CD1c-positive myeloid dendritic cell (primary cell): Measurements from ENCODE around the gene GPR15LG.

Source experiments
- DNase-seq: peaks from one replicate; pipeline ENCODE4 v3.0.0-alpha.2; 2016; ENCODE audit errors: extremely low spot score

Gene GPR15LG

DNA sequence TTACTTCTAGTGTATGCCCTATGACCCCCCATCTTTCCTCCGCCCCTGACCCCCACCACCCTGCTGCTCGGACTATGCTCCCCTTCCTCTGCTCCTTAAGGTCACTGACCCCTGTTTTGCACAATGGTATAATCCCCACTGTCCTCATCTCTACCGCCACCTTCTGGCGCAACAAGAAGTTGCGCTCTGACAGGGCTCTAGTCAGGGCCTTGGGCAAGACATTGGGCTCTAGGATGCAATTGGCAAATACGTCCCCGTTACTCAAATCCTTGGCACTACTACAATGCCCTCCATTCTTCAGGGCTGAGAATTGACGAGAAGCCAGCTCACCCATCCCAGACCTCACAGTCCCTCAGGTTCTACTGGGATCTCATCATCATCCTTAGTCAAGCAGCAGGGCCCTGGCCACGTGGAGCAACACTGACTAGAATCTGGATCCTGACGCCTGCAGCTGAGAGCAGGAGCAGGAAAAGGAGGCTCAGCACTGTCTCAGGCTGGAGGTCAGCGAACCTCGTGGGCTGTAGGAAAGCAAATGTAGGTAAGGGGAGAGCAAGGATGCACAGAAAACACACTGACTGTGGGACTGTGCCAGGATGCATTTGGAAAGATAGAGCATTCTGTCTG, 41.1 kb downstream of the GPR15LG start:
- peak; percentile 20 for DNase-seq

DNA sequence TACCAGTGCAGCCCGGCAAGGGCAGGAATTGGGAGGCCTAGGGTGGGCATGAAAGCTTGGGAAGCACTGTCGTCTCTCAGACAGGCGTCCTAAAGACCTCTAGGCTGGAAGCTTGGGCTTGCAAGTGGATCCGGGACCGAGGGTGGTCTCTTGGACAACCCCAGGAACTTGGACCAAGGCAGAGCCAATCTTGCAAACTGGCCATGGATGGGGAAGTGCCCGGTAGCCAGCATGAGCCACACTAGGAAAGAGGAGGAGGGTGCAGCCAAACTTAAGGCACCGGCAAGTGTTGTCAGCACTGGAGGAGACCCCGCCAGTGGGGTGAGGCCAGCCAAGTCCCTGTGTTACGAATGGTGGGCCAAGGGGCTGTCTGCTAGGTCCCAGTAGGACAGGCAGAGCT, 43.2 kb downstream of the GPR15LG start:
- DNase-seq = no peak

DNA sequence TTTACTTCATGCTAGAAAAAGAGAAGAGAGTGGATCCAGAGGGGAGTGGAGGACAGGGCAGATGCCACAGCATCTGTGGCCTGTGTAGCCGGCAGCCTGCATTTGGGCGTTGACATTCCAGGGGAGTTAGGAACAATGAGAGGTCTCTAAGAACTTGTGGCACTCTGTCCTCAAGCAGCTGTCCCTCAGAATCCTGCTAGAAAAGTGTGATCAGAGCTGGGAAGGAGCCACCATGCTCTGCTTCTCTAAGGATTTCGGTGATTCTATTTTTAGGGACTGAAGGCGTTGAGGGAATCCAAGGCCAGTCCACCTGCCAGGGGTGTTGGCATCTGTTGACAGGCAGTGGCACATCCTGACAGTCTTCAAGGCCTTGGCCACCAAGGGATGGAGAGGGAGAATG, 44.1 kb downstream of the GPR15LG start:
- DNase-seq = no peak

DNA sequence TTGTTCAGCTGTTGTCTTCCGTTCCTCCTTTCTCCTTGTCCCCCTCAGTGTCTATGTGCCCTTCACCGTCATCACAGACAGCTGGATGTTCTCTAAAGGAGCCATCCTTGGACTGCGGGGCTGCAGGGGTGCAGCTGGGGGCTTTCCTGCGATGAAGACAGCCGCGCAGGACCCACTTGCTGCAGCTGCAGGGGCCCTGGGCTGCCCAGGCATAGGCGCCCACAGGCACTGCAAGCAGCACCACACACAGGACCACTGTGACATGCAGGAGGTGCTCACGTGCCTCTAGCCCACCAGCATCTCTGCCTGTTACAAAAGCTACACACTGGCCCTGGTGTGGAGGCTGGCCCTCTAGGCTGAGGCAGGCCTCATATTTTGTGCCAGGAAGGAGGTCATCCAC, 48.3 kb downstream of the GPR15LG start:
- no peak for DNase-seq

DNA sequence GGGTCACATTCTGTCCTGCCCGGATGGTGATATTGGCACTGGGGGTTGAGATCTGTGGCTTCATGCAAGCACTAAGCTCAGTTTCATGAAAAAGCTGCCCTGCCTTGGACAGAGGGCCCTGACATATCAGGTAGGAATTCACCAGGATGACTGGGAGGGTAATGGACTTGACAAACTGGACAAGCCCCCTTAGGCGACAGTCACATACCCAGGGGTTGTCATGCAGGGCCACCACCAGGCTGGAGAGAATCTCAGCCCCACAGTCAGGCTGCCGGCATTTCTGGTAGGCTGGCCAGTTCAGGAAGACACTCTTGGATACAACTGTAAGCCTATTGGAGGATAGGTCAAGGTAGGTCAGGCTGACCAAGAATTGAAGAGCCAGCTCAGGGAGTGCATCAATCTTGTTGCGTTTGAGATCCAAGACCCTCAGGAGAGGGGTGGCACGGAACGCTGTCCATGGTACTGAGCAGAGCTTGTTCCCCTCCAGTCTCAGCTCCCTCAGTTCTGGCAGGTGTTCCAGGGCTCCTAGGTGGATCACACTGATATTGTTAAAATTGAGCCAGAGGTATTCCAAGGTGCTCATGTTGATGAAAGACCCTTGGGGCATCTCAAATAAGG, 50.9 kb downstream of the GPR15LG start:
- DNase-seq = no peak

DNA sequence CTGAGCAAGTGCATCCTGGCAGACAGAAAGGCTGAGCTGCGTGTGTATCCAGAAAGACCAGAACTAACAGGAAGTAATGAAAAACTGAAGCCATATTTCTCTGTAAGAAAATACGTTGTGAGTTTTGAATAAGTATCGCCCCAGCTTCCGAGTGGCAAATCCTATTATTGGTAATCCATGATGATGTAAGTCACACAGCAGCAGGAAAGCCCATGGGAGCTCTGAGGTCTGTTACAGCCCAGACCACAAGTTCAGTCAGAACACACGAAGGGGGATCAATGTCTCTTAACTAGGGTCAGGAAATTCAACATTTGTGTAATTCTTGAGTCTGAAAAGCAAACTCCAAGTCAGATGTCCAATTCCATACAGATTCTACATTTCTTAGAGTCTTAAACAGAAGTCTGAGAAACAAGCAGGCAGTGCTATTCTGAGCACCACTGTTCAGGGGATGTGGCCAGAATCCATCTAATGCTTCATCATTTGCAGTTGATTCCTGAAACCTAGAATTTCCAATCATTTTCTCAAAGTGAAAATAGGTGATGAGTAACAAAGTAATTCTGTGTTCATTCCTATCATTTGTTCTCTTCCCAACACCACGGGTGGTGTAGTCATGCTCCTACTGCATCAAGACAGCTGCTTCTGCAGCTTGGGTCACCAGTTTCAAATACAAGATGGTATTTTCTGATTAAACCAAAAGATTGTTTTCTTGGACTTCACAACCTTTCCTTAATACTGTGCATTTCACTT, 52.0 kb downstream of the GPR15LG start, which contains the start of gene LRIT2:
LRIT2 (minus strand) TSS at position 118 of the 747 bp plus-strand sequence; CDS start at position 94, 24 bp downstream.
- no peak for DNase-seq

DNA sequence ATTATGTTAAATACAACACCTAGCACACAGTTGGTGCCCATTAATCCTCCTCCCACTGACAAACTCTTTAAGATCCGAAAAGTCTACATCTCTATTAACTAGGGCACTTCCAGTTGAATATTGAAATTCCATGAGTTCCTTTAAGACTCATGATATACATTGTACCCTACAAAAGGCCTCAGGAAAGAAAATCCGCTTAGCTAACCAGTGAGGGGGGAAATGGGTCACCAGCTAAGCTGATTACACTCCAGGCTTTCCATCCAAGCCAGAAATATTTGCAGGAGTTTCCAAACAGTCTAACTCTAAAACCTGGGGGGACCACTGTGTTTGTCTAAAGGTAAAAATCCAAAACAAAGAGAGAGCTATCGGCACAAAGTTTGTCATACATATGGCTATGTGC, 53.0 kb downstream of the GPR15LG start:
- DNase-seq = no peak

DNA sequence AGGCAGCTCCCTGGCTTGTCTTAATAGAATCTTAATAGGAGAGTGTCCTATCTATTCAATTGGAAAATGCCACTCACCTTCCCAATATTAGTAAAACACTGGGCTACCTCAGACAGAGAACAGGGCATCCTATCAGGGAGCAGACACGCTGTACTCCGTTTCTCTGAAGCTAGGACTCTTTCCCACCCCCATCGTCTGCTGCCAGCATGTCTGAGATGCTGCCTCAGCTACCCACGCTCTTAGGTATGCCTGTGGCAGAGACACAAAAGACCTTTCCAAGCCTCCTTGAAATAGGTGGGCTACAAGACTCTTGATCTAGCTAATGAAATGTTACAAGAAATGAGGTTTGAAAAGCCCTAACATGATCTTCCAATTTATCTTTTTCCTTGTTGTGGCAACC, 54.2 kb downstream of the GPR15LG start:
- no peak for DNase-seq

DNA sequence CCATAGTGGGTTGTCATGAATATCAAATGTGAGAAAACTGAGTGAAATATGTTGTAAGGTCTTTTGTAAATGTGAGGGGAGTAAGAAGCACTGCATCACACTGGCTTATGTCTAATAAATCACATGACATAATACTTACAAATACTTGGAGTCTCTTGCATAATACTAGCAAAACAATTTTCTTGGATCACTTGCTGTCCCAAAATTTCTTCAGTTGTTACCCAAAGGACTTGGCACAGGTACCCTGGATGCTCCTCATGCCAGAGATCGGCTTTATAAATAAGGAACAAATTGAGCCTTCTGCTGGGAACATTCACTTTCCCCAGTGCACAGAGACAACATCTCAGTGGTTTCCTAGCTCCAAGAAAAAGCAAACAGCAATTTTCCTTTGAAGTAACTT, 56.8 kb downstream of the GPR15LG start:
- no peak for DNase-seq

DNA sequence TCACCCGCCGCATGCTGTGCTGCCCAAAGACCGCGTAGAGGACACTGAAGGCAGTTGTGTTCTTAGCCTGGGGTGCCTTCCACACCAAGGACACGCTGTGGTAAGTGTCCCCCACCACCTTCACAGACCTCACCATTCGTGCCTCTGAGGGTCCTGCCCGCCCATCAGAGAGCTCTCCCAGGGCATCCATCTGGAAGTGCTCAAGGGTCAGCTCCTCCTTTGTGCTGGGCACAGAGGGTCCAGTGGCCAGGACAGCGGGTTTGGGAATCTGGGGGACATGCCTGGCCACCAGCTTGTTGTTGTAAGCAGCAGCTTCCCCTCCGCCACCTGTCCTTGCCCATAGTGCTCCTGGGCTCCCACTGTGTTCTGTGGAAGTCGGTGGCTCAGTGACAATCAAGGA, 58.8 kb downstream of the GPR15LG start:
- DNase-seq = no peak

DNA sequence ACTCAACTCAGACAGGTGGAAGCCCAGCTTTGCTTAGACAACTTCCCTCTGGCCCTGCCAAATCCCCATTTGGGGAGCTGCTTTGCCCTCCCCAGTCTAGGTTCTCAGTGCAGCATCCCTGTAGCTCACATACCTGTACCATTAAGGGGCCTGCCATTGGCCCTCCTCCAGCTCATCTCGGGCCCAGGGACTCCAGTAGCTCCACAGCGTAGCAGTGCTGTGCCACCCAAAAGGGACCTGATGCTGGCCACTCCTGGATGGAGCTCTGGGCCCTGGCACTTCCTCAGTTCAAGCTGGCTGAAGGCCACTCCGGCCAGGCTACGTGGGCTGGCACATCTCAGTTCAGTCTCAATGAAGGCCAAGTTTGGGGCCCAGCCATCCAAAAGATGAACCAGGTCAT, 60.3 kb downstream of the GPR15LG start:
- no peak for DNase-seq

DNA sequence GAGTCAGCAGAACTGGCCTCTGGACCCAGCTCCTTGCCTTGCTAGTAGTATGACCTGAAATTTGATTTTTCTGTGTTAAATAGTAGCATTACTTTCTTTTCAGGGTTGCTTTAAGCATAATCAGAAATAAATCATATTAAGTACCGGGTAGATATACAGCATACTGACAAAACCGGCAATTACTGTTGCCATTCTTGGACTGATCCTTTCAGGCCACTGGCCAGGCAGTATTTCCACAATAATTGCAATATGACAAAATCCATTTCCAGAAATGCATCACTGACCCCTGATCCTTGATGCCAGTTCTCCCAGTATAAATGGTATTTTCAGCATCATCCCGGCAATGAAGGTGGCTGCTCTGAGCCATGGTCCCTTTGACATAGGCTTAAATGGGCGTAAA, 60.9 kb downstream of the GPR15LG start:
- DNase-seq = no peak
